K562 (cell line): ENCODE results near the gene MINDY3. TPM values are rescaled to one million over a fixed set of nuclear protein-coding genes. Genes with fewer than 3 reads are reported as not detected.

Experiments
- ATAC-seq: fragments of 200-7000 bp; cut with Tn5 transposase; 3 replicates; pipeline ENCODE4 v1.9.1; 2020; ENCODE audit warnings: moderate library complexity
- BruUV-seq: library from RNA; stranded (reverse); fragments of 400-500 nt; replicated peaks from 2 replicates; lab custom pipeline; 2021; lab: Mats Ljungman, UMichigan
- CTCF ChIA-PET: fragments of 300-600 bp; formaldehyde crosslinking; extraction: SDS; loops from one replicate; lab custom pipeline; 2021; ENCODE audit warnings: low intra/inter-chr PET ratio; lab: Yijun Ruan, JAX
- POLR2A ChIA-PET: fragments of 300-600, 350-650 bp; sonication (Branson Sonifier 250); formaldehyde crosslinking; extraction: SDS; loops from one replicate; lab custom pipeline; 2021; ENCODE audit warnings: antibody characterized with exemption, inconsistent platforms; lab: Yijun Ruan, JAX
- DNase-seq, 4 experiments: peaks; one replicate each; pipeline versions ENCODE4 v3.0.0 to v3.0.0-alpha.2; 2011 to 2018; ENCODE audit warnings: low spot score in 3 of 4, mixed read lengths in 3 of 4; ENCODE audit errors: extremely low read depth in 1 of 4
- FAIRE-seq: peaks from 2 replicates; lab custom pipeline; 2011; peaks lifted over from hg19 to GRCh38; lab: Jason Lieb, UNC
- H2AFZ ChIP-seq: 2 replicates; pipeline ENCODE4 v1.6.0; 2011; ENCODE audit warnings: low read depth, low read length, control low read depth, inconsistent platforms
- H3K27ac ChIP-seq: fragments of 200-600 bp; 3 replicates; pipeline ENCODE4 v1.8.0; 2011; ENCODE audit warnings: low read depth, mild to moderate bottlenecking, control low read depth, inconsistent platforms, low read length, moderate library complexity, mixed read lengths; ENCODE audit errors: extremely low read depth
- H3K27me3 ChIP-seq, 2 experiments: fragments of 300-600 bp in 1 of 2; 2 replicates in 1 of 2; 3 replicates in 1 of 2; pipeline versions ENCODE4 v1.6.0 to v1.8.0; 2011; ENCODE audit warnings: inconsistent platforms in 2 of 2, low read length in 2 of 2, mild to moderate bottlenecking in 1 of 2, mixed read lengths in 1 of 2, moderate library complexity in 1 of 2; ENCODE audit not compliant: control insufficient read depth in 2 of 2, insufficient read depth in 2 of 2
- H3K36me3 ChIP-seq: fragments of 300-600 bp; 3 replicates; pipeline ENCODE4 v1.8.0; 2011; ENCODE audit warnings: mild to moderate bottlenecking, low read length, inconsistent platforms; ENCODE audit not compliant: control insufficient read depth, insufficient read depth
- H3K4me1 ChIP-seq, 2 experiments: fragments of 200-600 bp in 1 of 2; replicated peaks in 1 of 2; 2 replicates in 1 of 2; 3 replicates in 1 of 2; pipeline versions ENCODE4 v1.5.1 to v1.8.0; 2011; ENCODE audit warnings: inconsistent platforms in 2 of 2, low read length in 2 of 2, mild to moderate bottlenecking in 1 of 2, mixed read lengths in 1 of 2, moderate library complexity in 1 of 2; ENCODE audit not compliant: control insufficient read depth in 2 of 2, insufficient read depth in 2 of 2
- H3K4me2 ChIP-seq: 2 replicates; pipeline ENCODE4 v1.6.1; 2011; ENCODE audit warnings: low read length, control low read depth, inconsistent platforms, mixed read lengths; ENCODE audit not compliant: insufficient read depth
- H3K4me3 ChIP-seq: fragments of 200-600 bp; sonication (generic), shearing (Covaris generic); 2 replicates; pipeline ENCODE4 v1.5.1; 2016; ENCODE audit warnings: control low read depth, inconsistent platforms
- H3K79me2 ChIP-seq: fragments of 200-600 bp; 3 replicates; pipeline ENCODE4 v1.8.0; 2011; ENCODE audit warnings: low read length, inconsistent platforms; ENCODE audit not compliant: control insufficient read depth, insufficient read depth
- H3K9ac ChIP-seq, 2 experiments: 2 replicates each; pipeline versions ENCODE4 v1.6.0 to v1.6.1; 2011; ENCODE audit warnings: low read depth in 2 of 2, low read length in 2 of 2, control low read depth in 1 of 2, inconsistent platforms in 1 of 2, mild to moderate bottlenecking in 1 of 2, mixed read lengths in 1 of 2; ENCODE audit not compliant: insufficient read depth in 1 of 2
- H3K9me1 ChIP-seq: one replicate; pipeline ENCODE4 v1.6.0; 2011; ENCODE audit warnings: inconsistent platforms, mild to moderate bottlenecking, low read length, moderate library complexity; ENCODE audit not compliant: control insufficient read depth, insufficient read depth
- H3K9me3 ChIP-seq: replicated peaks from 2 replicates; pipeline ENCODE4 v1.5.1; 2011; ENCODE audit warnings: low read depth, low read length, inconsistent platforms; ENCODE audit not compliant: control insufficient read depth, insufficient read depth
- H4K20me1 ChIP-seq: replicated peaks from 2 replicates; pipeline ENCODE4 v1.6.1; 2011; ENCODE audit warnings: low read length, inconsistent platforms, mixed read lengths; ENCODE audit not compliant: control insufficient read depth, insufficient read depth
- DACH1 ChIP-seq: fragments of 450-650 bp; IDR thresholded peaks from 2 replicates; pipeline ENCODE4 v1.6.1; 2018; ENCODE audit not compliant: partially characterized antibody
- DLX4 ChIP-seq: fragments of 250-450 bp; sonication (Bioruptor Pico); IDR thresholded peaks from 2 replicates; pipeline ENCODE4 v1.6.1; 2021; ENCODE audit warnings: mild to moderate bottlenecking
- ELF4 ChIP-seq: fragments of 450-650 bp; formaldehyde crosslinking; IDR thresholded peaks from 2 replicates; pipeline ENCODE4 v1.4.0; 2022; ENCODE audit warnings: missing genetic modification characterization
- MCM7 ChIP-seq, 2 experiments: fragments of 450-650 bp; IDR thresholded peaks; 2 replicates each; pipeline ENCODE4 v1.6.1; 2016 to 2018
- NFIX ChIP-seq: fragments of 250-450 bp; sonication (Bioruptor Pico); IDR thresholded peaks from 2 replicates; pipeline ENCODE4 v1.4.0; 2020; ENCODE audit warnings: low read depth, mild to moderate bottlenecking, moderate library complexity
- ZBTB40 ChIP-seq, 2 experiments: fragments of 450-650 bp in 1 of 2; sonication (generic) in 1 of 2; formaldehyde crosslinking in 1 of 2; IDR thresholded peaks; 2 replicates each; pipeline versions ENCODE4 v1.7.1 to v1.9.0; 2016 to 2022; ENCODE audit warnings: inconsistent platforms in 1 of 2, mild to moderate bottlenecking in 1 of 2, missing genetic modification reagents in 1 of 2
- WGBS: fragments of 100-300 bp; shearing (Covaris generic); methylation state at CpG from one replicate; pipeline ENCODE4 v1.1.6; 2016; ENCODE audit warnings: low coverage, mixed read lengths; ENCODE audit not compliant: insufficient coverage; ENCODE audit errors: missing lambda C conversion rate; 5-methylcytosine and 5-hydroxymethylcytosine counted together
- in situ Hi-C: fragments of 300-500 bp; cut with MboI; formaldehyde crosslinking; loops from 4 replicates; pipeline ENCODE4 v1.15.0; 2018; ENCODE audit warnings: inconsistent platforms, mixed read lengths
- intact Hi-C: fragments of 100-400 bp; cut with micrococcal nuclease; formaldehyde crosslinking; loops from 2 replicates; pipeline ENCODE4 v1.14.2; 2022
- polyA plus RNA-seq, 8 experiments: library from polyadenylated mRNA; depleted of rRNA in 4 of 8; stranded (reverse) in 5 of 8; unstranded in 3 of 8; fragments of >200 nt; fragmentation: Nextera tagmentation in 2 of 8; fragmentation: Illumina TruSeq in 1 of 8; extraction: Ambion mirVana in 2 of 8; extraction: Trizol in 1 of 8; gene quantifications; 2 replicates each; pipeline versions ENCODE4 v1.2.1 to v1.2.3, GENCODE V29; 2011 to 2014; ENCODE audit warnings: inconsistent platforms in 1 of 8, missing spikeins in 1 of 8
- total RNA-seq, 7 experiments: library from RNA; depleted of rRNA in 6 of 7; stranded (reverse); fragments of >200 nt in 6 of 7; fragmentation: Illumina TruSeq in 2 of 7; extraction: Trizol in 2 of 7; gene quantifications; 2 replicates each; pipeline versions ENCODE4 v1.2.1 to v1.2.3, GENCODE V29; 2011 to 2021; ENCODE audit warnings: low replicate concordance in 1 of 7
- TF ChIP-seq, protein P1 (sequence below), 2 experiments: fragments of 250-450 bp in 1 of 2; fragments of 450-650 bp in 1 of 2; sonication (Bioruptor Pico) in 1 of 2; IDR thresholded peaks; 2 replicates each; pipeline versions ENCODE4 v1.6.1 to v1.8.0; 2016 to 2021; ENCODE audit warnings: mild to moderate bottlenecking in 2 of 2, moderate library complexity in 2 of 2, missing compliant biosample characterization in 1 of 2, missing genetic modification characterization in 1 of 2
- TF ChIP-seq, protein P2 (sequence below): fragments of 250-450 bp; sonication (Bioruptor Pico); IDR thresholded peaks from 2 replicates; pipeline ENCODE4 v1.8.0; 2022; ENCODE audit warnings: inconsistent platforms

MINDY3 gene
- total and polyA plus RNA-seq, 9 of the 15 experiments (the other 6 are each of a cell fraction or from before 2014, with no cell fraction given), result 14.0 to 35.9 (median 23.6) TPM

DNA sequence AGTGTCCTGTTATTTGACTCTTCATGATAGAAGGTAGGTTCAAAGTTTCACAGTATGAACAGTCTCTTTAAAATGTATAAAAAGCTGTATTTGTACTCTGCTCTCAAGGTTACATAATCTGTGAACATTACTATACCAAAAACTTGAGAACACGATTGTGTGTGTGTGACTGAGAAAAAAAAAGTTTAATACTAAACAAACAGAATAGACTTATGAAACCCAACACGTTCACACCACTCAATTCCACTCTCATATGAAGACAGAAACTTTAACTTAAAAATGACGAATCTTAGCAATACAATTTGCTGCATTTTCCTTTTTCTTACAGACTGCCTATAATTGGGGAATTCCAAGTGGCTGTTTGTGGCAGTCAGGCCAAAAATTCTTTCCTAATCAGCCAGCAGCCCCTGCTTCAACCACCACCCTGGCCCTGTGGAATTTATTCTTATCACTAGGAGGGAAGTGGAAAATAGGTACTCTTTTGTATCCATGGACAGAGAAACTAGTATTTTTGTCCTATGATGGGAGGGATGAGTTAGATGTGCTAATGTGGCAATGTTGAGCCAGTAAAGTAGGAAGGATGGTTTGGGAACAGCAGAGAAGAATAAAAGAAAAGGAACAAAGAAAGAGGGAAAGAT lies 42.8 kb downstream of the MINDY3 start:
- Histone ChIP-seq H3K36me3 (peaks cover 49% of the 10 kb centered on the region; the same call in 2 of the 3 replicates), H2AFZ (no peak overlapping the region), H3K4me3 (no peak overlapping the region), H3K4me1 (peaks cover 0 to 15% of the 10 kb centered on the region in 2 experiments; a peak in 2 of 5 replicates), H3K79me2 (no peaks in the 10 kb centered on the region), H3K9me3 (no peaks in the 10 kb centered on the region), H3K27ac (no peak overlapping the region; the same call in 2 of the 3 replicates), H3K9me1 (no peaks in the 10 kb centered on the region), H3K4me2 (no peak overlapping the region), H4K20me1 (no peaks in the 10 kb centered on the region), H3K27me3 (no peaks in the 10 kb centered on the region), H3K9ac (no peak overlapping the region)
- WGBS, result 49% methylated on average over 3 of the region's 3 CpGs
- ChIA-PET POLR2A (interaction anchor here (0.7 kb wide), 1 partner anchor 26 kb away, joined by 3 read pairs; no protein-coding TSS in a partner anchor), CTCF (no interaction called here)
- FAIRE-seq, result no peak
- ATAC-seq, result peak; percentile 44
- in situ Hi-C loops, result no loop called here
- intact Hi-C loops, result no loop called here
- no TSS peak for BruUV-seq
- DNase-seq, result no peak
- TF ChIP-seq ZBTB40 (IDR thresholded peaks at IDR 0.05), result no peak
- TF ChIP-seq ZBTB40 (CRISPR knock-in tag; IDR thresholded peaks at IDR 0.05), result no peak
- no peak for TF ChIP-seq MCM7 (IDR thresholded peaks at IDR 0.05)
- no peak for TF ChIP-seq NFIX (CRISPR knock-in tag)
- TF ChIP-seq, protein P1, sequence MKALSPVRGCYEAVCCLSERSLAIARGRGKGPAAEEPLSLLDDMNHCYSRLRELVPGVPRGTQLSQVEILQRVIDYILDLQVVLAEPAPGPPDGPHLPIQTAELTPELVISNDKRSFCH (CRISPR knock-in tag; IDR thresholded peaks at IDR 0.05), result no peak
- TF ChIP-seq, protein P1 (tag; IDR thresholded peaks at IDR 0.05), result no peak
- TF ChIP-seq, protein P2, sequence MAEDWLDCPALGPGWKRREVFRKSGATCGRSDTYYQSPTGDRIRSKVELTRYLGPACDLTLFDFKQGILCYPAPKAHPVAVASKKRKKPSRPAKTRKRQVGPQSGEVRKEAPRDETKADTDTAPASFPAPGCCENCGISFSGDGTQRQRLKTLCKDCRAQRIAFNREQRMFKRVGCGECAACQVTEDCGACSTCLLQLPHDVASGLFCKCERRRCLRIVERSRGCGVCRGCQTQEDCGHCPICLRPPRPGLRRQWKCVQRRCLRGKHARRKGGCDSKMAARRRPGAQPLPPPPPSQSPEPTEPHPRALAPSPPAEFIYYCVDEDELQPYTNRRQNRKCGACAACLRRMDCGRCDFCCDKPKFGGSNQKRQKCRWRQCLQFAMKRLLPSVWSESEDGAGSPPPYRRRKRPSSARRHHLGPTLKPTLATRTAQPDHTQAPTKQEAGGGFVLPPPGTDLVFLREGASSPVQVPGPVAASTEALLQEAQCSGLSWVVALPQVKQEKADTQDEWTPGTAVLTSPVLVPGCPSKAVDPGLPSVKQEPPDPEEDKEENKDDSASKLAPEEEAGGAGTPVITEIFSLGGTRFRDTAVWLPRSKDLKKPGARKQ, result no peak
- TF ChIP-seq DACH1, result no peak
- no peak for TF ChIP-seq ELF4
- no peak for TF ChIP-seq DLX4 (CRISPR knock-in tag)
